Stomach (tissue), 9 donors: ENCODE measurements around the gene LRP1B. TPM values are rescaled to one million over a fixed set of nuclear protein-coding genes. Genes with fewer than 3 reads are reported as not detected.

Source experiments
- DNase-seq, 2 donors: peaks; one replicate each; pipeline versions ENCODE4 v3.0.0 to v3.0.0-alpha.2; 2013 to 2019
- H3K27ac ChIP-seq, 5 donors: fragments of 200-600 bp in 4 of 5; sonication (generic) in 4 of 5; one replicate each; pipeline ENCODE4 v1.5.1; 2013 to 2019; ENCODE audit warnings: mild to moderate bottlenecking in 1 of 5, moderate library complexity in 1 of 5
- H3K27me3 ChIP-seq, 3 donors: fragments of 200-600 bp; sonication (generic); one replicate each; pipeline ENCODE4 v1.5.1; 2017 to 2019; ENCODE audit warnings: mixed run types in 1 of 3
- H3K36me3 ChIP-seq, 4 donors: fragments of 200-600 bp; sonication (generic); 1 replicate in 3 of 4; 2 replicates in 1 of 4; pipeline ENCODE4 v1.5.1; 2016 to 2019
- H3K4me1 ChIP-seq, 4 donors: fragments of 200-600 bp; sonication (generic); one replicate each; pipeline ENCODE4 v1.5.1; 2016 to 2019
- H3K4me3 ChIP-seq, 4 donors: fragments of 200-600 bp; sonication (generic) in 3 of 4; one replicate each; pipeline ENCODE4 v1.5.1; 2016 to 2019; ENCODE audit warnings: mild to moderate bottlenecking in 1 of 4
- H3K9me3 ChIP-seq, 4 donors: fragments of 200-600 bp; sonication (generic); one replicate each; pipeline ENCODE4 v1.5.1; 2016 to 2019
- CTCF ChIP-seq, 7 experiments: fragments of 450-650 bp in 4 of 7; fragments of 200-600 bp in 3 of 7; sonication (generic) in 3 of 7; IDR thresholded peaks; one replicate each; pipeline ENCODE4 v1.5.1; 2016 to 2019; ENCODE audit warnings: antibody characterized with exemption in 7 of 7, control low read depth in 2 of 7, mild to moderate bottlenecking in 1 of 7
- EP300 ChIP-seq: sonication (generic); formaldehyde crosslinking; IDR thresholded peaks from one replicate; pipeline ENCODE4 v1.6.1; 2017; ENCODE audit warnings: antibody characterized with exemption
- POLR2A ChIP-seq, 4 donors: fragments of 450-650 bp; IDR thresholded peaks; one replicate each; pipeline ENCODE4 v1.6.1; 2016; ENCODE audit warnings: antibody characterized with exemption in 4 of 4, control low read depth in 2 of 4, mild to moderate bottlenecking in 1 of 4, moderate library complexity in 1 of 4
- POLR2AphosphoS5 ChIP-seq, 3 donors: sonication (generic); formaldehyde crosslinking; IDR thresholded peaks; one replicate each; pipeline ENCODE4 v1.6.1; 2016; ENCODE audit warnings: antibody characterized with exemption in 3 of 3
- WGBS, 5 donors: extraction: QIAGEN DNeasy Blood & Tissue Kit in 3 of 5; methylation state at CpG; one replicate each; pipeline versions ENCODE4 v1.1.5 to v1.1.7; 2013 to 2018; 5-methylcytosine and 5-hydroxymethylcytosine counted together
- intact Hi-C: fragments of 100-400 bp; cut with DNase I; formaldehyde crosslinking; loops from one replicate; pipeline ENCODE4 v1.15.1; 2023; ENCODE audit warnings: low total_unique reads
- polyA plus RNA-seq, 3 donors: library from polyadenylated mRNA; stranded (reverse); fragments of 200-250 nt; gene quantifications; one replicate each; pipeline ENCODE4 v1.2.3, GENCODE V29; 2013
- total RNA-seq, 5 donors: library from RNA; depleted of rRNA; stranded (reverse); fragments of >200 nt; gene quantifications; one replicate each; pipeline versions ENCODE4 v1.1.0 to v1.2.3, GENCODE V29; 2014 to 2016
- donor health status: healthy with polysubstance abuse.
- donor health status: Bipolar disorder and iron deficiency.
- donor health status: healthy.

Gene LRP1B
- total and polyA plus RNA-seq, 8 donors = under 0.01 to 9.0 (median 0.38) TPM

- whole genome bisulfite sequencing, 5 donors = 45 to 54% (median 50%) methylated on average over 3 of the region's 3 CpGs
- intact Hi-C loops = no loop called here
- Histone ChIP-seq H3K27me3 (no peaks in the 10 kb centered on the region), H3K36me3 (no peaks in the 10 kb centered on the region), H3K9me3 (no peaks in the 10 kb centered on the region), H3K4me1 (no peaks in the 10 kb centered on the region), H3K27ac (no peak overlapping the region), H3K4me3 (no peak overlapping the region)
- no peak for TF ChIP-seq POLR2A (IDR thresholded peaks at IDR 0.05)
- TF ChIP-seq CTCF (IDR thresholded peaks at IDR 0.05) = no peak
- TF ChIP-seq EP300 = no peak
- no peak for TF ChIP-seq POLR2AphosphoS5 (IDR thresholded peaks at IDR 0.05)
- no peak for DNase-seq
Measured at GRCh38 chr2:141737492-141738255, 393.1 kb downstream of the LRP1B start.

- 87 to 94% (median 91%) methylated on average over 2 of the region's 2 CpGs for WGBS, 5 donors
- Histone ChIP-seq H3K4me1 (no peaks in the 10 kb centered on the region), H3K27ac (no peak overlapping the region), H3K27me3 (no peaks in the 10 kb centered on the region), H3K9me3 (no peaks in the 10 kb centered on the region), H3K4me3 (no peak overlapping the region), H3K36me3 (no peaks in the 10 kb centered on the region)
- intact Hi-C loops = no loop called here
- DNase-seq = no peak
- no peak for TF ChIP-seq CTCF (IDR thresholded peaks at IDR 0.05)
- no peak for TF ChIP-seq POLR2A (IDR thresholded peaks at IDR 0.05)
- no peak for TF ChIP-seq EP300
- TF ChIP-seq POLR2AphosphoS5 (IDR thresholded peaks at IDR 0.05) = no peak
Measured at GRCh38 chr2:141736466-141736865, 394.4 kb downstream of the LRP1B start.

GRCh38 chr2:141728886-141729285, 401.9 kb downstream of the LRP1B start:
- no peak for TF ChIP-seq POLR2A (IDR thresholded peaks at IDR 0.05)
- no peak for TF ChIP-seq CTCF (IDR thresholded peaks at IDR 0.05)
- TF ChIP-seq EP300 = no peak
- no peak for TF ChIP-seq POLR2AphosphoS5 (IDR thresholded peaks at IDR 0.05)
- H3K9me3 ChIP-seq = no peaks in the 10 kb centered on the region
- H3K27me3 ChIP-seq = no peaks in the 10 kb centered on the region
- intact Hi-C loops = no loop called here
- no peaks in the 10 kb centered on the region for H3K4me1 ChIP-seq
- WGBS, 5 donors = 82 to 97% (median 93%) methylated on average over 1 of the region's 1 CpG
- DNase-seq = peak in 1 of 2 donors; percentile 3
- H3K4me3 ChIP-seq = no peak overlapping the region
- H3K36me3 ChIP-seq = no peaks in the 10 kb centered on the region
- H3K27ac ChIP-seq = no peak overlapping the region

GRCh38 chr2:141728142-141728541, 402.7 kb downstream of the LRP1B start:
- TF ChIP-seq EP300 (no peak), CTCF (IDR thresholded peaks at IDR 0.05) (no peak), POLR2AphosphoS5 (IDR thresholded peaks at IDR 0.05) (no peak), POLR2A (IDR thresholded peaks at IDR 0.05) (no peak)
- Histone ChIP-seq H3K9me3 (no peaks in the 10 kb centered on the region), H3K36me3 (no peaks in the 10 kb centered on the region), H3K27ac (no peak overlapping the region), H3K27me3 (no peaks in the 10 kb centered on the region), H3K4me3 (no peak overlapping the region), H3K4me1 (no peaks in the 10 kb centered on the region)
- intact Hi-C loops = no loop called here
- WGBS, 5 donors = 62 to 79% (median 72%) methylated on average over 3 of the region's 3 CpGs
- no peak for DNase-seq
